ENCODE measurements around the gene CLSTN2.

DNA sequence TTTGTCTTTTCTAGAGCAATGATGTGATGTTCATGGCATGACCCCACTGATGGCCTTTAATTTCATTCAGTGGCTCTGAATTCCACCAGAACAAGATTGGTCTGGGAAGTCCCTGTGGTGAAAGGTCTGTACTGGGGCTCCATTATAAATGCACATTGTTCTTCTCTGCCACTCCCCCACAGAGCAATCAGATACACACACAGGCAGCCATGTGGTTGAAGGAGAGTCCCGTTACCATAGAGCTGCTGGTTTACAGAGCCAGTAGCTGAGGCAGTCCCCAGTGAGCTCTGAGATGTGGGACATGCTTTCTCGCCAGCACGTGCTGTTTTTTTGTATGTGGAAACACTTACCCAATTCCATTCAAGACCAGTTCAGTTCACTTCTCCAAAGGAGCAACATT, 570.2 kb downstream of the CLSTN2 start:
- TF ChIP-seq, protein P1, sequence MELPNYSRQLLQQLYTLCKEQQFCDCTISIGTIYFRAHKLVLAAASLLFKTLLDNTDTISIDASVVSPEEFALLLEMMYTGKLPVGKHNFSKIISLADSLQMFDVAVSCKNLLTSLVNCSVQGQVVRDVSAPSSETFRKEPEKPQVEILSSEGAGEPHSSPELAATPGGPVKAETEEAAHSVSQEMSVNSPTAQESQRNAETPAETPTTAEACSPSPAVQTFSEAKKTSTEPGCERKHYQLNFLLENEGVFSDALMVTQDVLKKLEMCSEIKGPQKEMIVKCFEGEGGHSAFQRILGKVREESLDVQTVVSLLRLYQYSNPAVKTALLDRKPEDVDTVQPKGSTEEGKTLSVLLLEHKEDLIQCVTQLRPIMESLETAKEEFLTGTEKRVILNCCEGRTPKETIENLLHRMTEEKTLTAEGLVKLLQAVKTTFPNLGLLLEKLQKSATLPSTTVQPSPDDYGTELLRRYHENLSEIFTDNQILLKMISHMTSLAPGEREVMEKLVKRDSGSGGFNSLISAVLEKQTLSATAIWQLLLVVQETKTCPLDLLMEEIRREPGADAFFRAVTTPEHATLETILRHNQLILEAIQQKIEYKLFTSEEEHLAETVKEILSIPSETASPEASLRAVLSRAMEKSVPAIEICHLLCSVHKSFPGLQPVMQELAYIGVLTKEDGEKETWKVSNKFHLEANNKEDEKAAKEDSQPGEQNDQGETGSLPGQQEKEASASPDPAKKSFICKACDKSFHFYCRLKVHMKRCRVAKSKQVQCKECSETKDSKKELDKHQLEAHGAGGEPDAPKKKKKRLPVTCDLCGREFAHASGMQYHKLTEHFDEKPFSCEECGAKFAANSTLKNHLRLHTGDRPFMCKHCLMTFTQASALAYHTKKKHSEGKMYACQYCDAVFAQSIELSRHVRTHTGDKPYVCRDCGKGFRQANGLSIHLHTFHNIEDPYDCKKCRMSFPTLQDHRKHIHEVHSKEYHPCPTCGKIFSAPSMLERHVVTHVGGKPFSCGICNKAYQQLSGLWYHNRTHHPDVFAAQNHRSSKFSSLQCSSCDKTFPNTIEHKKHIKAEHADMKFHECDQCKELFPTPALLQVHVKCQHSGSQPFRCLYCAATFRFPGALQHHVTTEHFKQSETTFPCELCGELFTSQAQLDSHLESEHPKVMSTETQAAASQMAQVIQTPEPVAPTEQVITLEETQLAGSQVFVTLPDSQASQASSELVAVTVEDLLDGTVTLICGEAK (IDR thresholded peaks at IDR 0.05): no peak
- TF ChIP-seq, protein P1 (CRISPR knock-in tag; IDR thresholded peaks at IDR 0.05): no peak
- no peak for TF ChIP-seq ZNF382 (CRISPR knock-in tag; IDR thresholded peaks at IDR 0.05; ENCODE audit: borderline replicate concordance)
